GM04503 (cell line): Measurements from ENCODE around the gene CORO7.

Experiments used
- DNase-seq: peaks from one replicate; pipeline ENCODE4 v3.0.0-alpha.2; 2012; ENCODE audit warnings: low read depth

The CORO7 gene

GRCh38 chr16:4383591-4384444, 32.6 kb downstream of the CORO7 start:
- no peak for DNase-seq

- DNase-seq = no peak
These were observed 33.5 kb downstream of the CORO7 start for GRCh38 chr16:4382795-4383357.

- no peak for DNase-seq
These were observed 34.2 kb downstream of the CORO7 start for GRCh38 chr16:4381935-4382794.

- DNase-seq = no peak
These were observed 35.1 kb downstream of the CORO7 start for GRCh38 chr16:4381072-4381934.

GRCh38 chr16:4380119-4381063, 36.0 kb downstream of the CORO7 start:
- DNase-seq = no peak

GRCh38 chr16:4378999-4379690, 37.3 kb downstream of the CORO7 start:
- no peak for DNase-seq

- no peak for DNase-seq
These were observed 38.2 kb downstream of the CORO7 start for GRCh38 chr16:4378161-4378666.

GRCh38 chr16:4377573-4378154, 38.7 kb downstream of the CORO7 start:
- DNase-seq = no peak

- DNase-seq = no peak
These were observed 39.4 kb downstream of the CORO7 start for GRCh38 chr16:4376893-4377572.

GRCh38 chr16:4376126-4376892, 40.1 kb downstream of the CORO7 start:
- no peak for DNase-seq

GRCh38 chr16:4375717-4376116, 40.7 kb downstream of the CORO7 start:
- DNase-seq = no peak

- peak; percentile 91 for DNase-seq
These were observed 42.3 kb downstream of the CORO7 start for GRCh38 chr16:4373909-4374742.

- no peak for DNase-seq
These were observed 43.0 kb downstream of the CORO7 start for GRCh38 chr16:4373356-4373908.

- DNase-seq = no peak
These were observed 43.6 kb downstream of the CORO7 start for GRCh38 chr16:4372578-4373355.

GRCh38 chr16:4372001-4372577, 44.3 kb downstream of the CORO7 start:
- no peak for DNase-seq
